GM19043 (cell line): ENCODE measurements around the gene TMEM238L.

ENCODE experiments used
- ATAC-seq: cut with Tn5 transposase; IDR thresholded peaks from one replicate; pipeline ENCODE4 v1.9.1; 2021; ENCODE audit warnings: low read depth; ENCODE audit not compliant: unreplicated experiment

Gene TMEM238L

GRCh38 chr17:10806545-10807262 is 2.8 kb upstream of the TMEM238L start:
- ATAC-seq = no peak

GRCh38 chr17:10805911-10806310 is 2.0 kb upstream of the TMEM238L start:
- no peak for ATAC-seq

GRCh38 chr17:10804546-10804945 is 647 bp upstream of the TMEM238L start:
- ATAC-seq = no peak

GRCh38 chr17:10803350-10803749 is 549 bp downstream of the TMEM238L start:
- ATAC-seq = no peak

- ATAC-seq = no peak
These were observed 1.2 kb downstream of the TMEM238L start for GRCh38 chr17:10802496-10803284.

GRCh38 chr17:10799407-10799806 is 4.5 kb downstream of the TMEM238L start:
- no peak for ATAC-seq

GRCh38 chr17:10798910-10799309 is 5.0 kb downstream of the TMEM238L start:
- no peak for ATAC-seq

GRCh38 chr17:10798332-10798749 is 5.6 kb downstream of the TMEM238L start:
- no peak for ATAC-seq

GRCh38 chr17:10797476-10798328 is 6.2 kb downstream of the TMEM238L start:
- no peak for ATAC-seq

GRCh38 chr17:10793816-10794215 is 10.1 kb downstream of the TMEM238L start:
- no peak for ATAC-seq

GRCh38 chr17:10793256-10793655 is 10.6 kb downstream of the TMEM238L start:
- ATAC-seq = no peak

- ATAC-seq = no peak
These were observed 11.7 kb downstream of the TMEM238L start for GRCh38 chr17:10792151-10792550.

GRCh38 chr17:10790491-10791401 is 13.2 kb downstream of the TMEM238L start:
- no peak for ATAC-seq

- ATAC-seq = no peak
These were observed 14.1 kb downstream of the TMEM238L start for GRCh38 chr17:10789694-10790271.

- ATAC-seq = no peak
These were observed 16.4 kb downstream of the TMEM238L start for GRCh38 chr17:10787306-10788045.

- ATAC-seq = no peak
These were observed 18.6 kb downstream of the TMEM238L start for GRCh38 chr17:10785295-10785694.

- ATAC-seq = no peak
These were observed 24.3 kb downstream of the TMEM238L start for GRCh38 chr17:10779609-10780008.

- ATAC-seq = no peak
These were observed 26.0 kb downstream of the TMEM238L start for GRCh38 chr17:10777890-10778289.
